ENCODE results near the gene TMED10. TPM values are rescaled to one million over a fixed set of nuclear protein-coding genes. Genes with fewer than 3 reads are reported as not detected.

Gene TMED10
- total and polyA plus RNA-seq, 2 of the 13 experiments (the other 11 are each of a cell fraction or from before 2014, with no cell fraction given): 311 to 377 TPM

DNA sequence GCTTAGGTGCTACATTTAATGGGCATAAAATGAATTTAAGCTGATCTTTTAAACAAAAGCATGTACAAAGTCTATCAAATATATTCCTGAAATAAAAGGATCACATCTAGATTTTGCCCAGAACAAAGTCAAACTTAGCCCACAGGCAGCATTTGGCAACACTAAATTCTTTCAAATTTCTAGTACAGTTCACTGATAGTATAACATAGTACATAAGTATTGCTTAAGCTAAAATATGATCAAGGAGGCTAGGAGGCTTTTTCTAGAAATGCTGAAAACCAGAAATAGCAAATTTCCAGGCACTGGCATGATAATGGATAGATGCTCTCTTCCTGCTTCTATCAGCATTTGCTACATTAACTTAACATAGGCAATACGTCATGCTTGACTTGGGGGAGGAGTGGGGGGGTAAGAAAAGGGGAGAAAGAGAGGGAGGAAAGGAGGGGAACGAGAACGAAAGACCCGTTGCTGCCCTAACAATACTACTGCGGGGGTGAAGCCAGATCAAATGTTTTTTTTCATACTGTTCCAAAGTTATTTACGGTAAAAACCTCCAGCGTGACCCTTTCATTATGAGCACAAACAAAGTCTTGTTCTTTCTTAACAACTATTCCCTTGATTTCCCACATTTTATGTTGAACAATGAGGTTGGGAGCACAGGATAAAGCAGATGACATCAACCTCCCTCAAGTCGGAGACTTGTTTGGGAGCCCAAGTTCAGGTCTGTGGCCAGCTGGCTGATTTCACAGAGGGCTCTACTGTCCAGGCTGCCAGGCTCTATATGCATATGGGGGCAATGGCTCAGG, 10.6 kb downstream of the TMED10 start:
- no peaks in the 10 kb centered on the region for H3K9me3 ChIP-seq (ENCODE audit: low read length)

DNA sequence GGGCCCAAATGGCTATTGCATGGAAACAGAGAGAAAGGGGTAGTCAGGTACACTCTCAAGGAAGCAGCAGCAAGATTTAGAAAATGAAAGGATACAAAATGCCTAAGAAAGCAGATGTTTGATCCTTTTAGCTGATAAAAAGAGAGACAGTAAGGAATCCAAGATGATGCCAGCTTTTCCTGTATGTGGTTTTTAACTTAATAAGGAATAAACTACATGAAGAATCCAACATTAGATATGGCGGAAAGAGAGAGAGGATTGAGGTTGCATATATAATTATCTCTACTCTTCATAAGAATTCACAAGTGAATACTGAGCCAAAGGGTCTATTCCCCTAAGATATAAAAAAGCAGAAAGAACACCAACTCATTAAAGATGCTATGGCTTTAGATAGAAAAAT, 11.6 kb downstream of the TMED10 start:
- Histone ChIP-seq H3K4me1 (ENCODE audit: insufficient read depth, low read length) (peaks cover 45% of the 10 kb centered on the region), H3K36me3 (replicated peaks in 1 of 2; ENCODE audit: control insufficient read depth in 1 of 2, insufficient read depth in 2 of 2, low read length in 2 of 2) (peaks cover 2 to 9% of the 10 kb centered on the region in 2 experiments; a peak in 2 of 5 replicates), H4K20me1 (ENCODE audit: insufficient read depth, low read length) (peaks cover 38% of the 10 kb centered on the region), H3K9ac (ENCODE audit: insufficient read depth, low read depth, low read length) (no peak overlapping the region), H2AFZ (ENCODE audit: low read length) (no peak overlapping the region), H3K79me2 (ENCODE audit: insufficient read depth, low read length) (peaks cover 89% of the 10 kb centered on the region), H3K9me3 (ENCODE audit: low read length) (no peaks in the 10 kb centered on the region), H3K27ac (ENCODE audit: extremely low read length, insufficient read depth, low read length) (no peak overlapping the region), H3K4me3 (replicated peaks in 1 of 3; ENCODE audit: insufficient read depth in 1 of 3, low read depth in 2 of 3, low read length in 3 of 3) (no peak overlapping the region), H3K4me2 (ENCODE audit: low read depth, low read length) (no peak overlapping the region), H3K27me3 (ENCODE audit: control insufficient read depth in 1 of 2, insufficient read depth in 2 of 2, low read length in 2 of 2) (no peaks in the 10 kb centered on the region)
- ChIA-PET POLR2A (no interaction called here), CTCF (ENCODE audit: low intra/inter-chr PET ratio, low total read pairs) (no interaction called here)
- in situ Hi-C loops (cut with HindIII; ENCODE audit: extremely low pct_ligation_motif_present, low pct_unique_long_range_greater_than_20kb): no loop called here
- no peak for ATAC-seq
- DNase-seq (ENCODE audit: low spot score): no peak
- intact Hi-C loops (cut with micrococcal nuclease; ENCODE audit: unreplicated experiment): no loop called here
- BruUV-seq (replicated peaks): no TSS peak
- 93% methylated on average over 1 of the region's 1 CpG for WGBS (ENCODE audit: low lambda C conversion rate)
- FAIRE-seq: no peak
- TF ChIP-seq, protein P1, sequence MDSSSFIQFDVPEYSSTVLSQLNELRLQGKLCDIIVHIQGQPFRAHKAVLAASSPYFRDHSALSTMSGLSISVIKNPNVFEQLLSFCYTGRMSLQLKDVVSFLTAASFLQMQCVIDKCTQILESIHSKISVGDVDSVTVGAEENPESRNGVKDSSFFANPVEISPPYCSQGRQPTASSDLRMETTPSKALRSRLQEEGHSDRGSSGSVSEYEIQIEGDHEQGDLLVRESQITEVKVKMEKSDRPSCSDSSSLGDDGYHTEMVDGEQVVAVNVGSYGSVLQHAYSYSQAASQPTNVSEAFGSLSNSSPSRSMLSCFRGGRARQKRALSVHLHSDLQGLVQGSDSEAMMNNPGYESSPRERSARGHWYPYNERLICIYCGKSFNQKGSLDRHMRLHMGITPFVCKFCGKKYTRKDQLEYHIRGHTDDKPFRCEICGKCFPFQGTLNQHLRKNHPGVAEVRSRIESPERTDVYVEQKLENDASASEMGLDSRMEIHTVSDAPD (CRISPR knock-in tag; IDR thresholded peaks at IDR 0.05): no peak
- no peak for TF ChIP-seq ZZZ3 (CRISPR knock-in tag; IDR thresholded peaks at IDR 0.05; ENCODE audit: borderline replicate concordance)
- TF ChIP-seq HOXD1 (CRISPR knock-in tag; IDR thresholded peaks at IDR 0.05): no peak
- TF ChIP-seq, protein P2, sequence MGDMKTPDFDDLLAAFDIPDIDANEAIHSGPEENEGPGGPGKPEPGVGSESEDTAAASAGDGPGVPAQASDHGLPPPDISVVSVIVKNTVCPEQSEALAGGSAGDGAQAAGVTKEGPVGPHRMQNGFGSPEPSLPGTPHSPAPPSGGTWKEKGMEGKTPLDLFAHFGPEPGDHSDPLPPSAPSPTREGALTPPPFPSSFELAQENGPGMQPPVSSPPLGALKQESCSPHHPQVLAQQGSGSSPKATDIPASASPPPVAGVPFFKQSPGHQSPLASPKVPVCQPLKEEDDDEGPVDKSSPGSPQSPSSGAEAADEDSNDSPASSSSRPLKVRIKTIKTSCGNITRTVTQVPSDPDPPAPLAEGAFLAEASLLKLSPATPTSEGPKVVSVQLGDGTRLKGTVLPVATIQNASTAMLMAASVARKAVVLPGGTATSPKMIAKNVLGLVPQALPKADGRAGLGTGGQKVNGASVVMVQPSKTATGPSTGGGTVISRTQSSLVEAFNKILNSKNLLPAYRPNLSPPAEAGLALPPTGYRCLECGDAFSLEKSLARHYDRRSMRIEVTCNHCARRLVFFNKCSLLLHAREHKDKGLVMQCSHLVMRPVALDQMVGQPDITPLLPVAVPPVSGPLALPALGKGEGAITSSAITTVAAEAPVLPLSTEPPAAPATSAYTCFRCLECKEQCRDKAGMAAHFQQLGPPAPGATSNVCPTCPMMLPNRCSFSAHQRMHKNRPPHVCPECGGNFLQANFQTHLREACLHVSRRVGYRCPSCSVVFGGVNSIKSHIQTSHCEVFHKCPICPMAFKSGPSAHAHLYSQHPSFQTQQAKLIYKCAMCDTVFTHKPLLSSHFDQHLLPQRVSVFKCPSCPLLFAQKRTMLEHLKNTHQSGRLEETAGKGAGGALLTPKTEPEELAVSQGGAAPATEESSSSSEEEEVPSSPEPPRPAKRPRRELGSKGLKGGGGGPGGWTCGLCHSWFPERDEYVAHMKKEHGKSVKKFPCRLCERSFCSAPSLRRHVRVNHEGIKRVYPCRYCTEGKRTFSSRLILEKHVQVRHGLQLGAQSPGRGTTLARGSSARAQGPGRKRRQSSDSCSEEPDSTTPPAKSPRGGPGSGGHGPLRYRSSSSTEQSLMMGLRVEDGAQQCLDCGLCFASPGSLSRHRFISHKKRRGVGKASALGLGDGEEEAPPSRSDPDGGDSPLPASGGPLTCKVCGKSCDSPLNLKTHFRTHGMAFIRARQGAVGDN (CRISPR knock-in tag; IDR thresholded peaks at IDR 0.05): no peak
- TF ChIP-seq JUNB (CRISPR knock-in tag; IDR thresholded peaks at IDR 0.05; ENCODE audit: borderline replicate concordance): no peak

More for the DNA sequence above, 10.6 kb downstream of the TMED10 start:
- peaks cover 43% of the 10 kb centered on the region for H4K20me1 ChIP-seq (ENCODE audit: insufficient read depth, low read length)
- DNase-seq (ENCODE audit: low spot score) (no peak), FAIRE-seq (no peak), ATAC-seq (no peak)
- intact Hi-C loops (cut with micrococcal nuclease; ENCODE audit: unreplicated experiment): no loop called here
- H3K4me3 ChIP-seq (replicated peaks in 1 of 3; ENCODE audit: insufficient read depth in 1 of 3, low read depth in 2 of 3, low read length in 3 of 3): no peak overlapping the region
- WGBS (ENCODE audit: low lambda C conversion rate): 96% methylated on average over 8 of the region's 8 CpGs
- no peaks in the 10 kb centered on the region for H3K27me3 ChIP-seq (ENCODE audit: control insufficient read depth in 1 of 2, insufficient read depth in 2 of 2, low read length in 2 of 2)
- no peak overlapping the region for H3K27ac ChIP-seq (ENCODE audit: extremely low read length, insufficient read depth, low read length)
- no peak overlapping the region for H2AFZ ChIP-seq (ENCODE audit: low read length)
- peaks cover 88% of the 10 kb centered on the region for H3K79me2 ChIP-seq (ENCODE audit: insufficient read depth, low read length)
- no peak overlapping the region for H3K9ac ChIP-seq (ENCODE audit: insufficient read depth, low read depth, low read length)
- H3K4me2 ChIP-seq (ENCODE audit: low read depth, low read length): no peak overlapping the region
- ChIA-PET CTCF (ENCODE audit: low intra/inter-chr PET ratio, low total read pairs) (no interaction called here), POLR2A (no interaction called here)
- peaks cover 2 to 13% of the 10 kb centered on the region in 2 experiments; a peak in 2 of 5 replicates for H3K36me3 ChIP-seq (replicated peaks in 1 of 2; ENCODE audit: control insufficient read depth in 1 of 2, insufficient read depth in 2 of 2, low read length in 2 of 2)
- peaks cover 47% of the 10 kb centered on the region for H3K4me1 ChIP-seq (ENCODE audit: insufficient read depth, low read length)
- BruUV-seq (replicated peaks): no TSS peak
- in situ Hi-C loops (cut with HindIII; ENCODE audit: extremely low pct_ligation_motif_present, low pct_unique_long_range_greater_than_20kb): no loop called here
- TF ChIP-seq ZKSCAN8 (CRISPR knock-in tag; IDR thresholded peaks at IDR 0.05; ENCODE audit: borderline replicate concordance) (no peak), CHD2 (IDR thresholded peaks at IDR 0.05; ENCODE audit: low read depth, low read length) (no peak), CREB1 (IDR thresholded peaks at IDR 0.05) (no peak), CREB1 (CRISPR knock-in tag; IDR thresholded peaks at IDR 0.05) (no peak), SPEN (CRISPR knock-in tag; IDR thresholded peaks at IDR 0.05; ENCODE audit: low read depth) (no peak), HNRNPK (IDR thresholded peaks at IDR 0.05; ENCODE audit: low read depth, low read length, poor library complexity, severe bottlenecking) (peak; percentile 81)
- TF ChIP-seq, protein P3, sequence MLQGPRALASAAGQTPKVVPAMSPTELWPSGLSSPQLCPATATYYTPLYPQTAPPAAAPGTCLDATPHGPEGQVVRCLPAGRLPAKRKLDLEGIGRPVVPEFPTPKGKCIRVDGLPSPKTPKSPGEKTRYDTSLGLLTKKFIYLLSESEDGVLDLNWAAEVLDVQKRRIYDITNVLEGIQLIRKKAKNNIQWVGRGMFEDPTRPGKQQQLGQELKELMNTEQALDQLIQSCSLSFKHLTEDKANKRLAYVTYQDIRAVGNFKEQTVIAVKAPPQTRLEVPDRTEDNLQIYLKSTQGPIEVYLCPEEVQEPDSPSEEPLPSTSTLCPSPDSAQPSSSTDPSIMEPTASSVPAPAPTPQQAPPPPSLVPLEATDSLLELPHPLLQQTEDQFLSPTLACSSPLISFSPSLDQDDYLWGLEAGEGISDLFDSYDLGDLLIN (CRISPR knock-in tag; IDR thresholded peaks at IDR 0.05; ENCODE audit: borderline replicate concordance): no peak
